D721Med (cell line): ENCODE results near the gene SNX30.

ENCODE experiments used
- DNase-seq: peaks from one replicate; pipeline ENCODE4 v3.0.0; 2011; ENCODE audit warnings: low spot score; ENCODE audit not compliant: insufficient read length
- FAIRE-seq: peaks from 2 replicates; lab custom pipeline; 2011; peaks lifted over from hg19 to GRCh38; lab: Jason Lieb, UNC
- CTCF ChIP-seq: IDR thresholded peaks from 2 replicates; pipeline ENCODE4 v1.5.1; 2012; ENCODE audit warnings: mild to moderate bottlenecking, control low read depth; ENCODE audit not compliant: insufficient read depth; ENCODE audit errors: missing control alignments

SNX30 gene

GRCh38 chr9:112898872-112899311 lies 148.3 kb downstream of the SNX30 start:
- FAIRE-seq: no peak
- no peak for DNase-seq
- TF ChIP-seq CTCF: no peak

GRCh38 chr9:112900488-112900887 lies 149.9 kb downstream of the SNX30 start:
- no peak for DNase-seq
- no peak for TF ChIP-seq CTCF
- FAIRE-seq: no peak

GRCh38 chr9:112900901-112901300 lies 150.3 kb downstream of the SNX30 start:
- no peak for TF ChIP-seq CTCF
- DNase-seq (no peak), FAIRE-seq (no peak)

GRCh38 chr9:112905084-112905483 lies 154.5 kb downstream of the SNX30 start:
- FAIRE-seq (no peak), DNase-seq (no peak)
- no peak for TF ChIP-seq CTCF

GRCh38 chr9:112911736-112912135 lies 161.2 kb downstream of the SNX30 start:
- no peak for FAIRE-seq
- no peak for DNase-seq
- no peak for TF ChIP-seq CTCF

DNA sequence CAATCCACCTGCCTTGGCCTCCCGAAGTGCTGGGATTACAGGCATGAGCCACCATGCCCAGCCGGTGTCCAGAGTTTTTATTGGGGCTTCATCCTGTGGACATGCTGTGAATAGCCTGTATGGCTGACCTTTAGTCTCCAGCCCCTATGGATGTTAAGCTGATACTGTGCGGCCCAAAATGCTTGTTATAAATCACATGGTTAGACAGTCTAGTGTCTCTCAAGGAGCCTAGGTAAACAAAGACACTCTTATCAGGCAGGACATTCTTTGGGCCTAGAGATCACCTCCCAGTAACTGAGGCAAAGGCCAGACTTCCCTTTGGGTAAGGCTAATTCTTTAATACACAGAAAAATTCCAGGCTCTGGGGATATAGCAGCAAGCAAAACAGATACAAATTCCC lies 162.1 kb downstream of the SNX30 start:
- no peak for TF ChIP-seq CTCF
- DNase-seq (no peak), FAIRE-seq (no peak)

DNA sequence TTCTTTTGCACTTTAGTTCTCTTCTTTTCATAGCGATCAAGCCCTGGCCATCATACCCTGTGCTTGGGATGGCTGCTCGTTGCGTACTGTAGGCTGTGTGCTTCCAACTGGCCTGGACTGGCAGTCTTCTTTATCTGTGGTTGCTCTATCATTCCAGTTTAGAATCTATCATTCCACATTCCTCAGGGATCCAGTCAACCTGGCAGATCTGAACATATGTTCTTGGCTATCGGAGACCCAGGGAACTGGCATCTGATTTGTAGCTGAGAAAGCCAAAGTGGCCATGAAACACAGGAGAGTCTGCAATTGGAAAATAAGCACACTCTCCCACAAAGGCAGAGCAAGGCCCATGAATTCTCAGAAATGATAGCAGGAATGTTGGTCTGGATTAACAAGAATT lies 162.8 kb downstream of the SNX30 start:
- FAIRE-seq (no peak), DNase-seq (no peak)
- TF ChIP-seq CTCF: no peak
